Natural killer cell (primary cell): ENCODE results near the gene MAST4. TPM values are rescaled to one million over a fixed set of nuclear protein-coding genes. Genes with fewer than 3 reads are reported as not detected.

Source experiments
- ATAC-seq, 3 donors: fragments of 150-1000 bp in 2 of 3; fragments of 200-7000 bp in 1 of 3; cut with Tn5 transposase; 1 replicate in 1 of 3; 2 replicates in 2 of 3; pipeline ENCODE4 v1.10.0; 2021; ENCODE audit warnings: mild to moderate bottlenecking in 2 of 3, moderate library complexity in 2 of 3
- DNase-seq, 2 donors: peaks; one replicate each; pipeline versions ENCODE4 v3.0.0 to v3.0.0-alpha.2; 2013 to 2021; ENCODE audit warnings: mixed read lengths in 1 of 2
- H3K27ac ChIP-seq: one replicate; pipeline ENCODE4 v1.5.1; 2013; ENCODE audit warnings: mild to moderate bottlenecking, low read length
- H3K27me3 ChIP-seq: one replicate; pipeline ENCODE4 v1.6.1; 2013; ENCODE audit warnings: low read length; ENCODE audit not compliant: control insufficient read depth, insufficient read depth
- H3K36me3 ChIP-seq: one replicate; pipeline ENCODE4 v1.6.1; 2013; ENCODE audit warnings: low read length; ENCODE audit not compliant: control insufficient read depth, insufficient read depth
- H3K4me1 ChIP-seq: one replicate; pipeline ENCODE4 v1.6.1; 2013; ENCODE audit warnings: low read length; ENCODE audit not compliant: control insufficient read depth, insufficient read depth
- H3K4me3 ChIP-seq: one replicate; pipeline ENCODE4 v1.5.1; 2013; ENCODE audit warnings: low read length
- H3K9me3 ChIP-seq: one replicate; pipeline ENCODE4 v1.6.1; 2013; ENCODE audit warnings: low read length; ENCODE audit not compliant: control insufficient read depth, insufficient read depth
- H3K27ac Mint-ChIP-seq, 2 donors: one replicate each; pipeline ENCODE4 v1.8.0; 2022; ENCODE audit warnings: mild to moderate bottlenecking in 2 of 2, mixed read lengths in 2 of 2, moderate library complexity in 1 of 2
- H3K27me3 Mint-ChIP-seq, 2 donors: one replicate each; pipeline ENCODE4 v1.8.0; 2022; ENCODE audit warnings: low read depth in 2 of 2, mixed read lengths in 2 of 2
- H3K36me3 Mint-ChIP-seq: one replicate; pipeline ENCODE4 v1.8.0; 2022; ENCODE audit warnings: mixed read lengths
- H3K4me1 Mint-ChIP-seq, 2 donors: one replicate each; pipeline ENCODE4 v1.8.0; 2022; ENCODE audit warnings: mixed read lengths in 2 of 2
- H3K4me3 Mint-ChIP-seq: one replicate; pipeline ENCODE4 v1.8.0; 2022; ENCODE audit warnings: mild to moderate bottlenecking, moderate library complexity, mixed read lengths
- H3K9me3 Mint-ChIP-seq, 2 donors: one replicate each; pipeline ENCODE4 v1.8.0; 2022; ENCODE audit warnings: mixed read lengths in 2 of 2
- CTCF ChIP-seq: fragments of 200-600 bp; IDR thresholded peaks from one replicate; pipeline ENCODE4 v1.8.0; 2022; ENCODE audit warnings: antibody characterized with exemption
- WGBS: methylation state at CpG from one replicate; pipeline ENCODE4 v1.1.7; 2013; ENCODE audit warnings: missing lambda C conversion rate; ENCODE audit not compliant: insufficient coverage; 5-methylcytosine and 5-hydroxymethylcytosine counted together
- intact Hi-C: fragments of 100-400 bp; cut with micrococcal nuclease; formaldehyde crosslinking; loops from one replicate; pipeline ENCODE4 v1.14.2; 2022
- total RNA-seq, 4 donors: library from RNA; stranded (reverse); fragments of 120-200 nt in 1 of 4; gene quantifications; one replicate each; pipeline versions ENCODE4 v1.2.3 to v1.2.4, GENCODE V29; 2013 to 2022

MAST4 gene
- total RNA-seq, 3 donors from 2014 or later (not counting 1 experiment from before 2014, with no cell fraction given) = 6.5 to 14.1 (median 12.7) TPM

- Mint-ChIP-seq H3K9me3 (peaks cover 0 to 3% of the 10 kb centered on the region in 2 donors), H3K36me3 (no peaks in the 10 kb centered on the region), H3K4me3 (no peak overlapping the region), H3K27ac (no peak overlapping the region), H3K4me1 (no peaks in the 10 kb centered on the region), H3K27me3 (peaks cover 0 to 11% of the 10 kb centered on the region in 2 donors)
- TF ChIP-seq CTCF = no peak
- H3K36me3 ChIP-seq = no peaks in the 10 kb centered on the region
- H3K4me1 ChIP-seq = no peaks in the 10 kb centered on the region
- ATAC-seq = no peak
- H3K4me3 ChIP-seq = no peak overlapping the region
- no peaks in the 10 kb centered on the region for H3K9me3 ChIP-seq
- intact Hi-C loops = no loop called here
- H3K27ac ChIP-seq = no peak overlapping the region
- DNase-seq = no peak
- 48% methylated on average over 7 of the region's 7 CpGs for WGBS
- H3K27me3 ChIP-seq = no peaks in the 10 kb centered on the region
These were observed 122.3 kb downstream of the MAST4 start for GRCh38 chr5:66718374-66719002.

GRCh38 chr5:66720780-66721179 is 124.6 kb downstream of the MAST4 start:
- Mint-ChIP-seq H3K9me3 (no peaks in the 10 kb centered on the region), H3K4me3 (no peak overlapping the region), H3K4me1 (no peaks in the 10 kb centered on the region), H3K36me3 (no peaks in the 10 kb centered on the region), H3K27me3 (peaks cover 0 to 11% of the 10 kb centered on the region in 2 donors), H3K27ac (no peak overlapping the region)
- H3K36me3 ChIP-seq = no peaks in the 10 kb centered on the region
- no peak overlapping the region for H3K27ac ChIP-seq
- no peak for TF ChIP-seq CTCF
- ATAC-seq = no peak
- no peaks in the 10 kb centered on the region for H3K4me1 ChIP-seq
- no peak overlapping the region for H3K4me3 ChIP-seq
- no peaks in the 10 kb centered on the region for H3K27me3 ChIP-seq
- no peaks in the 10 kb centered on the region for H3K9me3 ChIP-seq
- DNase-seq = no peak
- intact Hi-C loops = no loop called here
- WGBS = 92% methylated on average over 5 of the region's 5 CpGs

- no peak overlapping the region for H3K4me3 ChIP-seq
- Mint-ChIP-seq H3K36me3 (no peaks in the 10 kb centered on the region), H3K9me3 (no peaks in the 10 kb centered on the region), H3K4me3 (no peak overlapping the region), H3K27ac (no peak overlapping the region), H3K4me1 (no peaks in the 10 kb centered on the region), H3K27me3 (peaks cover 0 to 14% of the 10 kb centered on the region in 2 donors)
- WGBS = 81% methylated on average over 4 of the region's 4 CpGs
- no peaks in the 10 kb centered on the region for H3K27me3 ChIP-seq
- no peak for TF ChIP-seq CTCF
- no peak overlapping the region for H3K27ac ChIP-seq
- H3K9me3 ChIP-seq = no peaks in the 10 kb centered on the region
- no peak for DNase-seq
- no peaks in the 10 kb centered on the region for H3K36me3 ChIP-seq
- no peaks in the 10 kb centered on the region for H3K4me1 ChIP-seq
- no peak for ATAC-seq
- intact Hi-C loops = no loop called here
These were observed 126.5 kb downstream of the MAST4 start for GRCh38 chr5:66722686-66723085.
